Measurements from ENCODE around the gene RPLP2.

Gene RPLP2

DNA sequence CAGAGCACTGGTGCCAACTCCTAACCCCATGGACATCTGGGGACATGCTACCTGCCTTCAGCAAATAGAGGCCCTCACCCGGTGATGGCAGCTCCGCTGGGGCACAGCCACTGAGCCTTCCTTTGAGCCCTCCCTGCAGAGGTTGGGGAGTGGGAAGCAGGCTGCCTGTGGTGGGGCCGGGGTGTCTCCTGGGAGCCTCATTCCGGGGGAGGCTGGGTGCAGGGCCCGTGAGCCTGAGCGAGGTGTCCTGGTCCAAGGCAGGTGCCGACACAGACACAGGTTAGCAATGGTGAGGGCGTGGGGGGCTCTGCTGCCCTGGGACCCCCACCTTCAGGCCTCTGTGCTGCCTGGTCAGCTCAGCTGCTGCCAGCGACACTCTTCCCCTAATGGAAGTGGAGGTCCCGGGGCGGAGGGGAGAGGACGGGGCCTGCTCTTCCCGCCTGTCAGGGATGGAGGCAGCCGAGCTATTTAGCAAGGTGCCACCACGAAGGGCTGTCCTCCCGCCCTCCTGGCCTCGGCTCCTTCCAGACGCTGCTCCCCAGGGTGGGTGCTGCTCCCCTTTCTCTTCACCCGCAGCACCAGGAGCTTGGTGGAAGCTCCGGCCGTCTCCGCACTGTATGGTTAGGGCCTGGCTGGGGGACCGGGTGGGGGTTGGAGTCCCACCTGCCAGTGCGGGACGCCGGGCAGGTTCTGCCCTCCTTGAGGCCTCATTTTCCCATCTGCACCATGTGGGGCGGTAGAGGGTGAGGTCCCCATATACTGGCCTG lies 44.1 kb downstream of the RPLP2 start:
- no peak for DNase-seq

GRCh38 chr11:854601-855329 lies 45.0 kb downstream of the RPLP2 start:
- no peak for DNase-seq

GRCh38 chr11:855330-855674 lies 45.5 kb downstream of the RPLP2 start:
- no peak for DNase-seq

DNA sequence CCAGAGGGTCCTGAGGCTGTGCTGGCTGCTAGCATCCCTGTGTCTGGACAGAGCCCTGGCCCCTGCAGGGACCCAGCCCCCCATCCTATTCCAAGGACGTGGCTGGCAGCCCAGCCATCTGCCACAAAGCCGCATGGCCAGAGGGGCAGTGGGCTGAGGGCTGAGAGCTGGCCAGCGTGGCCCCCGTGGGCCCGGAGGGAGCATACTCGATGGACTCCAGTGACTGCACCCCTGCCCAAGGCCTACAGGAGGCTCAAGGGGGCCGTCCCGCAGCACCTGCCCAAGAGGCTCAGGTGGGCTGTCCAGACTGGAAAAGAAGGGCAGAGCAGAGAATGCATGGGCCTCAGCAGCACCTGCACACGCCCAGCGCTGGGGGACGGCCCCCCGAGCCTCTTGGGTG lies 46.0 kb downstream of the RPLP2 start:
- DNase-seq, result no peak

- DNase-seq, result no peak
These were observed 46.6 kb downstream of the RPLP2 start for GRCh38 chr11:856397-856796.

- no peak for DNase-seq
These were observed 48.4 kb downstream of the RPLP2 start for GRCh38 chr11:858053-858761.

GRCh38 chr11:858762-859339 lies 49.1 kb downstream of the RPLP2 start:
- no peak for DNase-seq

- no peak for DNase-seq
These were observed 49.8 kb downstream of the RPLP2 start for GRCh38 chr11:859394-860131.

DNA sequence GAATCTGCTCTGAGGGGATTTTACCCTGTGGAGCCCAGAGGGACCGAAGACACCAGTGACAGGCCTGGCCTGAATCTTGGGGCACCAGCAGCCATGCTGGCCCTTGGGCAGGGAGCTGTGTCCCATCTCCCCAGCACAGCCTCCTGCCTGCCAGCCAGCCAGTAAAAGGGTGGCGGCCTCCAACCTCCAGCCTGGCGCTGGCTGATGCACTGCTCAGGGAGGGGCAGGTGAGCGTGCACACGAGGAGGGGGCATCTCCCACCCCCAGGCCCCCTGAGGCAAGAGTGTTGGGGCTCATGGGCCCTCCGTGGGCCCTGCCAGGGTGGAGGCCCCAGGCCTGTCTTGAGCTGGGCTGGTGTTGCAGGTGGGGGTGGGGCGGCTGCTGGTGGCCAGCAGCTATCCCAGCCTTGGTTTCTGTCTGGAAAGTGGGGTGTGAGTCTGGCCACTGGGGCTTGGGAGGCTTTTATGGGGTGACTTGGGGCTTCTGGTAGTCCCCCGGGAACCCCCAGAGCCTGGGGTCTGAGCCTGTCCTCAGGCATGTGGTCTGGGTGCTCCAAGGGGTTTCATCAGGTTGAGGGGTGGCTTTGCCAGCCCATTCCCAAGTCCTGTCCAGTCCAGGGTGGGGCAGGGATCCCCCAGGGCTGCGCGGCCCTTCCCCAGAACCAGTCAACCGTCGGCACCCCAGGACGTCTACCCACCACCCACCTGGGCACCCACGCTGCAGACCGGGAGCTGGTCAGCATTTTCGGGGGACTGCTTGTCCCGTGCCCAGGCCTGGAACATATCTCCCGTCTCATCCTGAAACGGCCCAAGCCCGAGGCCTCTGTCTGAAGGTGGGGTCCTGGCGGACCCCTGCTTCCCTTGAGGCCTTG lies 50.7 kb downstream of the RPLP2 start:
- DNase-seq, result no peak

DNA sequence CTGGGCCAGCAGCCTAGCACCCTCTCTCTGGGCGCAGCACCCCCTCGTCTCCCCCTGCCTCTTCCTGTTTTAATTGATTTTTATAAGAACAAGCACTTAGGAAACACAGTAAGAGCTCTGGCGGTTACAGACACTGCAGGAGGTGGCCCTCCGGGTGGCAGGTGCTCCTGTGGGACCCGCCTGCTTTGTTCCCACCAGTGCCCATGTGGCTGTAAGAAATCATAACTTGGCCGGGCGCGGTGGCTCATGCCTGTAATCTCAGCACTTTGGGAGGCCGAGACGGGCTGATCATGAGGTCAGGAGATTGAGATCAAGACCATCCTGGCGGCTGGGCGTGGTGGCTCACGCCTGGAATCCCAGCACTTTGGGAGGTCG lies 51.3 kb downstream of the RPLP2 start:
- DNase-seq, result no peak

DNA sequence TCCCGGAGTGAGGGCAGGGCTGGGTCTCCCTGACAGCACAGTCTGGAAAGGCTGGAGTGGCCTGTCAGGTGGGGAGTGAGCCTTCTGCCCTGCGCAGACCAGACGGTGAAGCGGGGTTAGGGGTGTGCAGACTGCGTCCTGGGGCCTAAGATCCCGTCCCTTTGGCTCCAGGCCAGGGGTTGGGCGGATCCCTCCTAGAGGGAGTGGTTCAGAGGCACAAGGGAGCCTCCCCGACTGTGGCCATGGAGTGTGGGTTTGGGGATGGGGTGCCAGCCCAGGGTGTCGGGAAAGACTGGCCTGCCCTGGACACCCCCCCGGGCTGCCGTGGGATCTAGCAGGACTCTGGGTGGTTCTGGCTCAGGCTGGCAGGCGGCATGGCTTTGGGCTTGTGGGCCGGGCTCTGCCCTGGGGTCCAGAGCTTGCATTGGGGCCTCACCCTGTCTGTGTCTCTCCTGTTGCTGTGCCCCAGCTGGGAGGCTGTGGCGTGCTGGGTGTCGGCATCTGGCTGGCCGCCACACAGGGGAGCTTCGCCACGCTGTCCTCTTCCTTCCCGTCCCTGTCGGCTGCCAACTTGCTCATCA lies 52.4 kb downstream of the RPLP2 start:
- no peak for DNase-seq

Measured in inflammatory macrophage treated with lipopolysaccharide for 1 hour (primary cell).